Uterus (tissue), 2 donors: ENCODE measurements around the gene TRIOBP.

ENCODE experiments used
- CTCF ChIP-seq, 4 experiments: fragments of 200-600 bp in 2 of 4; fragments of 450-650 bp in 2 of 4; sonication (generic) in 2 of 4; IDR thresholded peaks; one replicate each; pipeline ENCODE4 v1.5.1; 2016 to 2019; ENCODE audit warnings: antibody characterized with exemption in 4 of 4, mild to moderate bottlenecking in 2 of 4, moderate library complexity in 1 of 4
- POLR2A ChIP-seq, 2 donors: fragments of 450-650 bp; IDR thresholded peaks; one replicate each; pipeline ENCODE4 v1.6.1; 2016; ENCODE audit warnings: antibody characterized with exemption in 2 of 2, mild to moderate bottlenecking in 1 of 2, moderate library complexity in 1 of 2

- TF ChIP-seq CTCF (IDR thresholded peaks at IDR 0.05) (peak in 1 of 4 experiments; percentile 15), POLR2A (IDR thresholded peaks at IDR 0.05) (peak in 1 of 2 donors; percentile 45)
Measured at GRCh38 chr22:37802310-37803194, 105.7 kb downstream of the TRIOBP start.
